ENCODE measurements around the gene CNTN1. TPM values are rescaled to one million over a fixed set of nuclear protein-coding genes. Genes with fewer than 3 reads are reported as not detected.

CNTN1 gene
- total and polyA plus RNA-seq, 2 of the 4 experiments (the other 2 are of a cell fraction), result 0.10 to 0.18 TPM

- no peak for TF ChIP-seq BHLHE40 (IDR thresholded peaks at IDR 0.05; ENCODE audit: low read depth, low read length)
Observed at GRCh38 chr12:40827683-40828592, 135.7 kb downstream of the CNTN1 start (continued).

GRCh38 chr12:40828593-40828990 lies 136.4 kb downstream of the CNTN1 start:
- H4K8ac ChIP-seq (ENCODE audit: low read depth in 2 of 2, low read length in 2 of 2), result no peak overlapping the region
- H2AK9ac ChIP-seq (replicated peaks; ENCODE audit: low read depth, low read length, poor library complexity), result no peak overlapping the region
- dilution Hi-C loops (cut with HindIII; ENCODE audit: low sequenced_read_pairs, unreplicated experiment), result no loop called here
- ChIA-PET POLR2A (ENCODE audit: unreplicated experiment) (no interaction called here), CTCF (no interaction called here)
- in situ Hi-C loops (cut with MboI; ENCODE audit: low sequenced_read_pairs), result no loop called here
- no peak overlapping the region for H3K27ac ChIP-seq (ENCODE audit: insufficient read depth, low read length)
- H3K9ac ChIP-seq (ENCODE audit: low read depth, low read length), result no peak overlapping the region
- H3K4me3 ChIP-seq (ENCODE audit: insufficient read depth, low read depth, low read length), result no peak overlapping the region
- H4K5ac ChIP-seq (ENCODE audit: low read depth, low read length), result no peak overlapping the region
- no peaks in the 10 kb centered on the region for H3K27me3 ChIP-seq (ENCODE audit: control insufficient read depth, insufficient read depth, low read length)
- H4K20me1 ChIP-seq (ENCODE audit: insufficient read depth, low read length), result no peaks in the 10 kb centered on the region
- H2AK5ac ChIP-seq (ENCODE audit: low read depth, low read length), result no peak overlapping the region
- H3K9me3 ChIP-seq (ENCODE audit: control insufficient read depth, insufficient read depth, low read length), result no peaks in the 10 kb centered on the region
- no CpG with 5 or more reads among the region's 5 CpGs for WGBS, 2 experiments (ENCODE audit: extremely low coverage in 2 of 2, insufficient read length in 1 of 2)
- H3K9me1 ChIP-seq (ENCODE audit: insufficient read depth, low read length), result no peaks in the 10 kb centered on the region
- H3K18ac ChIP-seq (ENCODE audit: low read depth, low read length), result no peak overlapping the region
- no peaks in the 10 kb centered on the region for H3K4me1 ChIP-seq (ENCODE audit: control insufficient read depth, insufficient read depth, low read length)
- intact Hi-C loops (cut with micrococcal nuclease), result no loop called here
- H3K23ac ChIP-seq (ENCODE audit: low read depth, low read length), result no peak overlapping the region
- H3K36me3 ChIP-seq (ENCODE audit: control insufficient read depth, insufficient read depth, low read length), result no peaks in the 10 kb centered on the region
- no peak overlapping the region for H3K4me2 ChIP-seq (ENCODE audit: low read depth, low read length)
- H3K56ac ChIP-seq (ENCODE audit: extremely low read depth, insufficient read depth, low read length), result no peak overlapping the region
- H3K14ac ChIP-seq (replicated peaks; ENCODE audit: low read depth, low read length), result no peak overlapping the region
- no peak overlapping the region for H2AFZ ChIP-seq (replicated peaks; ENCODE audit: low read length, poor library complexity)
- H2BK15ac ChIP-seq (ENCODE audit: low read depth, low read length), result no peak overlapping the region
- H3K4ac ChIP-seq (ENCODE audit: low read depth, low read length), result no peak overlapping the region
- DNase-seq (no peak), ATAC-seq (ENCODE audit: low read depth) (no peak)
- BruUV-seq (replicated peaks), result no TSS peak
- H2BK120ac ChIP-seq (ENCODE audit: low read depth, low read length), result no peak overlapping the region
- no peak overlapping the region for H4K91ac ChIP-seq (ENCODE audit: insufficient read depth, low read depth, low read length)
- no peak overlapping the region for H2BK5ac ChIP-seq (ENCODE audit: low read depth, low read length, poor library complexity, severe bottlenecking)
- no peak overlapping the region for H2BK20ac ChIP-seq (ENCODE audit: low read depth, low read length)
- TF ChIP-seq FOS (IDR thresholded peaks at IDR 0.05; ENCODE audit: low read depth, low read length) (no peak), BHLHE40 (IDR thresholded peaks at IDR 0.05; ENCODE audit: low read depth, low read length) (no peak), ELK1 (IDR thresholded peaks at IDR 0.05; ENCODE audit: borderline replicate concordance, low read depth, low read length) (no peak), MXI1 (IDR thresholded peaks at IDR 0.05; ENCODE audit: borderline replicate concordance, low read depth, low read length) (no peak), CTCF (conservative IDR thresholded peaks at IDR 0.05; ENCODE audit: low read depth, low read length) (no peak), RAD21 (IDR thresholded peaks at IDR 0.05; ENCODE audit: low read length) (no peak), RFX5 (IDR thresholded peaks at IDR 0.05; ENCODE audit: low read depth, low read length) (no peak), RCOR1 (IDR thresholded peaks at IDR 0.05; ENCODE audit: insufficient replicate concordance, low read length) (no peak), CHD1 (IDR thresholded peaks at IDR 0.05; ENCODE audit: low read depth, low read length) (no peak)
- no peaks in the 10 kb centered on the region for H3K79me1 ChIP-seq (ENCODE audit: low read depth in 1 of 2, low read length in 2 of 2)

All from IMR-90 (cell line).